H9 (cell line): ENCODE results near the gene MSRB2. TPM values are rescaled to one million over a fixed set of nuclear protein-coding genes. Genes with fewer than 3 reads are reported as not detected.

Experiments
- DNase-seq: peaks from one replicate; pipeline ENCODE4 v3.0.0-alpha.2; 2017
- H2AFZ ChIP-seq: one replicate; pipeline ENCODE4 v1.6.1; 2013; ENCODE audit warnings: mild to moderate bottlenecking, low read length, control low read depth, moderate library complexity
- H2AK5ac ChIP-seq: 2 replicates; pipeline ENCODE4 v1.6.1; 2013; ENCODE audit warnings: low read length, control low read depth, mixed read lengths; ENCODE audit not compliant: insufficient read length
- H2BK120ac ChIP-seq: one replicate; pipeline ENCODE4 v1.6.1; 2013; ENCODE audit warnings: low read depth, mild to moderate bottlenecking, low read length, control low read depth, inconsistent platforms; ENCODE audit not compliant: poor library complexity, severe bottlenecking
- H2BK12ac ChIP-seq: 2 replicates; pipeline ENCODE4 v1.6.1; 2013; ENCODE audit warnings: low read length, control low read depth, mixed read lengths, low read depth; ENCODE audit not compliant: insufficient read length
- H2BK15ac ChIP-seq: 2 replicates; pipeline ENCODE4 v1.6.1; 2013; ENCODE audit warnings: low read depth, low read length, control low read depth
- H2BK20ac ChIP-seq: one replicate; pipeline ENCODE4 v1.6.1; 2013; ENCODE audit warnings: low read depth, mild to moderate bottlenecking, low read length, control low read depth, inconsistent platforms; ENCODE audit not compliant: poor library complexity, severe bottlenecking
- H2BK5ac ChIP-seq: 2 replicates; pipeline ENCODE4 v1.6.1; 2013; ENCODE audit warnings: low read length, control low read depth, mixed read lengths; ENCODE audit not compliant: insufficient read length
- H3K14ac ChIP-seq: 2 replicates; pipeline ENCODE4 v1.6.1; 2013; ENCODE audit warnings: low read length, control low read depth; ENCODE audit not compliant: insufficient read depth
- H3K18ac ChIP-seq: 2 replicates; pipeline ENCODE4 v1.6.1; 2013; ENCODE audit warnings: low read depth, mild to moderate bottlenecking, mixed read lengths, low read length, control low read depth; ENCODE audit not compliant: insufficient read length
- H3K23ac ChIP-seq: 2 replicates; pipeline ENCODE4 v1.6.1; 2013; ENCODE audit warnings: low read length, control low read depth, mixed read lengths, low read depth; ENCODE audit not compliant: insufficient read length
- H3K23me2 ChIP-seq: 2 replicates; pipeline ENCODE4 v1.6.1; 2013; ENCODE audit warnings: low read depth, mild to moderate bottlenecking, mixed read lengths, low read length, control low read depth; ENCODE audit not compliant: insufficient read length, poor library complexity, severe bottlenecking
- H3K27ac ChIP-seq: 2 replicates; pipeline ENCODE4 v1.5.1; 2013; ENCODE audit warnings: low read length, control low read depth, mixed read lengths, low read depth; ENCODE audit not compliant: insufficient read length
- H3K27me3 ChIP-seq: 2 replicates; pipeline ENCODE4 v1.6.1; 2013; ENCODE audit warnings: low read length, control low read depth, inconsistent platforms; ENCODE audit not compliant: insufficient read depth
- H3K4ac ChIP-seq: 2 replicates; pipeline ENCODE4 v1.6.1; 2013; ENCODE audit warnings: low read depth, mild to moderate bottlenecking, control low read depth, inconsistent platforms, low read length, moderate library complexity
- H3K4me1 ChIP-seq: 2 replicates; pipeline ENCODE4 v1.6.1; 2013; ENCODE audit warnings: low read length, control low read depth, inconsistent platforms; ENCODE audit not compliant: insufficient read depth
- H3K4me2 ChIP-seq: 2 replicates; pipeline ENCODE4 v1.6.1; 2013; ENCODE audit warnings: low read length, control low read depth, mixed read lengths; ENCODE audit not compliant: insufficient read length, insufficient read depth
- H3K56ac ChIP-seq: 2 replicates; pipeline ENCODE4 v1.6.1; 2013; ENCODE audit warnings: low read depth, mild to moderate bottlenecking, mixed read lengths, low read length, control low read depth; ENCODE audit not compliant: insufficient read length
- H3K79me1 ChIP-seq: 2 replicates; pipeline ENCODE4 v1.6.1; 2013; ENCODE audit warnings: low read depth, mild to moderate bottlenecking, moderate library complexity, low read length, control low read depth, inconsistent platforms; ENCODE audit not compliant: insufficient read depth, poor library complexity, severe bottlenecking
- H3K79me2 ChIP-seq: 2 replicates; pipeline ENCODE4 v1.6.1; 2013; ENCODE audit warnings: low read length, control low read depth, inconsistent platforms; ENCODE audit not compliant: insufficient read depth
- H3K9ac ChIP-seq: 2 replicates; pipeline ENCODE4 v1.6.1; 2013; ENCODE audit warnings: low read length, control low read depth, mixed read lengths; ENCODE audit not compliant: insufficient read length; ENCODE audit errors: extremely low read depth
- H3K9me3 ChIP-seq: one replicate; pipeline ENCODE4 v1.6.1; 2013; ENCODE audit warnings: low read depth, low read length, inconsistent platforms; ENCODE audit not compliant: control insufficient read depth
- H3T11ph ChIP-seq: one replicate; pipeline ENCODE4 v1.6.1; 2013; ENCODE audit warnings: mild to moderate bottlenecking, low read length, control low read depth, inconsistent platforms
- H4K20me1 ChIP-seq: one replicate; pipeline ENCODE4 v1.6.1; 2013; ENCODE audit not compliant: control insufficient read depth, insufficient read length, insufficient read depth
- H4K5ac ChIP-seq: 2 replicates; pipeline ENCODE4 v1.6.1; 2013; ENCODE audit warnings: low read depth, mild to moderate bottlenecking, mixed read lengths, low read length, control low read depth; ENCODE audit not compliant: insufficient read length
- H4K8ac ChIP-seq: replicated peaks from 2 replicates; pipeline ENCODE4 v1.6.1; 2013; ENCODE audit warnings: low read length, control low read depth, mixed read lengths, low read depth; ENCODE audit not compliant: insufficient read length
- H4K91ac ChIP-seq: 2 replicates; pipeline ENCODE4 v1.6.1; 2013; ENCODE audit warnings: low read depth, mild to moderate bottlenecking, moderate library complexity, mixed read lengths, low read length, control low read depth; ENCODE audit not compliant: insufficient read length
- H3K27ac Mint-ChIP-seq, 3 experiments: 2 replicates in 2 of 3; 3 replicates in 1 of 3; pipeline ENCODE4 v1.8.0; 2020 to 2021; ENCODE audit warnings: mixed read lengths in 3 of 3, mild to moderate bottlenecking in 1 of 3, moderate library complexity in 1 of 3
- H3K27me3 Mint-ChIP-seq: 2 replicates; pipeline ENCODE4 v1.8.0; 2021; ENCODE audit warnings: low read depth, mild to moderate bottlenecking, moderate library complexity, mixed read lengths
- H3K36me3 Mint-ChIP-seq, 3 experiments: 2 replicates in 2 of 3; 3 replicates in 1 of 3; pipeline ENCODE4 v1.8.0; 2020 to 2021; ENCODE audit warnings: low read depth in 3 of 3, mixed read lengths in 3 of 3; ENCODE audit not compliant: insufficient read depth in 1 of 3
- H3K4me1 Mint-ChIP-seq, 2 experiments: 2 replicates each; pipeline ENCODE4 v1.8.0; 2020; ENCODE audit warnings: mixed read lengths in 2 of 2
- H3K4me3 Mint-ChIP-seq, 2 experiments: 2 replicates in 1 of 2; 3 replicates in 1 of 2; pipeline ENCODE4 v1.8.0; 2020 to 2021; ENCODE audit warnings: mild to moderate bottlenecking in 2 of 2, mixed read lengths in 2 of 2, moderate library complexity in 1 of 2
- H3K9me3 Mint-ChIP-seq, 2 experiments: 2 replicates in 1 of 2; 3 replicates in 1 of 2; pipeline ENCODE4 v1.8.0; 2020; ENCODE audit warnings: mild to moderate bottlenecking in 2 of 2, mixed read lengths in 2 of 2, moderate library complexity in 1 of 2
- WGBS: extraction: QIAGEN DNeasy Blood & Tissue Kit; methylation state at CpG from one replicate; pipeline ENCODE4 v1.1.7; 2013; ENCODE audit warnings: missing lambda C conversion rate, low lambda C conversion rate, mixed read lengths; ENCODE audit not compliant: insufficient read length; ENCODE audit errors: extremely low coverage; 5-methylcytosine and 5-hydroxymethylcytosine counted together
- total RNA-seq: library from RNA; stranded (reverse); gene quantifications from 2 replicates; pipeline ENCODE4 v1.2.1, GENCODE V29; 2021
- TF ChIP-seq, protein P1 (sequence below): fragments of 200-600 bp; sonication (generic); conservative IDR thresholded peaks from 3 replicates; pipeline ENCODE4 v1.8.0; 2021; ENCODE audit warnings: antibody characterized with exemption, mild to moderate bottlenecking

Gene MSRB2
- total RNA-seq, 1 experiment from 2014 or later = 18.0 TPM

DNA sequence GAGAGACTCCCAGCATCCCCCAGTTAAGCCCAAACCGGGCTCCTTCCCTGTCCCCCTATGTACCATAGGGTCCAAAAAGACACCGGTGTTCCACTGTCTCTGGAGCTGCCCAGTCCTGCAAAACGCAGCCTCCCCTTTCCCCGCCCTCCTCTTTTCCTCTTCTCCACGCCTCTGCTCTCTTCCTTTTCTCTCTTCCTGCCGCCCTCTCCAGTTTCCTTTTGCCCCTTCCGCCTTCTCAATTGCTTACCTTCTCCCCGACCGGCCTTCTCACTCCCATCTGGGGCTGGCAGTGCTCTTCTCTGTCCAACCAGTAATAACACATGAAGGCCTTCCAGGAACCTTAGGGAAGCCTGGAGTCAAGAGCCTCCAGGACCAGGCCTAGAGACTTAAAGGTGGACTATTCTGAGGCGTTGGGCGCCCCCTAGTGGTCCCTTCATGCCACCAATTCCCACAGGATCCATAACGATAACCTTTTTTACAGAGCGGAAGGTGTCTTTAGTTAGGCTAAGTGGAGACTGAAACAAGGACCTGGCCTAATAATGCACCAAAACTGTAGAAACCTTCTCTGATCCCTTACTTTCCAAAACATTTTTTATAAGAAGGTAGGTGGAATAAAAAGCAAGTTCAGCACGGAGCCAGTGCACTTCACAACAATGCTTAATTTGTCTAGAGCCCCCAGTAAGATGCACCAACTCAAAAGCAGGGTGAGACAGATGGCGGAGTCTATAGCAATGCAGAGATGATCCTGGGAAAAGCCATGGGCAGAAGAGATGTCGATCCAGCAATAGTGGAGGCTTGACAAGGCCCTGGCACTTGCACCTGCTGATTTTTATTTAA lies 27.2 kb upstream of the MSRB2 start:
- Histone ChIP-seq H4K5ac (no peak overlapping the region), H3K79me2 (no peaks in the 10 kb centered on the region), H4K8ac (no peak overlapping the region), H2BK20ac (no peak overlapping the region), H4K91ac (no peak overlapping the region), H3K18ac (no peak overlapping the region), H3K9me3 (no peaks in the 10 kb centered on the region), H3K56ac (no peak overlapping the region), H2AFZ (peak overlapping the region; percentile 81), H2BK15ac (no peak overlapping the region), H3K4ac (no peak overlapping the region), H3K27me3 (no peaks in the 10 kb centered on the region), H3K27ac (no peak overlapping the region), H3K14ac (no peak overlapping the region), H3K79me1 (no peaks in the 10 kb centered on the region), H3K4me2 (no peak overlapping the region), H3K23ac (no peak overlapping the region), H3K4me1 (peaks cover 1% of the 10 kb centered on the region; the same call in 1 of the 2 replicates), H2BK120ac (no peak overlapping the region), H3K23me2 (no peaks in the 10 kb centered on the region), H2BK5ac (no peak overlapping the region), H3T11ph (no peak overlapping the region), H2AK5ac (no peak overlapping the region), H3K9ac (no peak overlapping the region), H4K20me1 (no peaks in the 10 kb centered on the region), H2BK12ac (no peak overlapping the region)
- Mint-ChIP-seq H3K4me1 (peaks cover 12 to 13% of the 10 kb centered on the region in 2 experiments), H3K4me3 (no peak overlapping the region; a peak in 1 of 5 replicates), H3K9me3 (no peaks in the 10 kb centered on the region; a peak in 1 of 5 replicates), H3K27me3 (no peaks in the 10 kb centered on the region), H3K36me3 (no peaks in the 10 kb centered on the region), H3K27ac (no peak overlapping the region)
- TF ChIP-seq, protein P1, sequence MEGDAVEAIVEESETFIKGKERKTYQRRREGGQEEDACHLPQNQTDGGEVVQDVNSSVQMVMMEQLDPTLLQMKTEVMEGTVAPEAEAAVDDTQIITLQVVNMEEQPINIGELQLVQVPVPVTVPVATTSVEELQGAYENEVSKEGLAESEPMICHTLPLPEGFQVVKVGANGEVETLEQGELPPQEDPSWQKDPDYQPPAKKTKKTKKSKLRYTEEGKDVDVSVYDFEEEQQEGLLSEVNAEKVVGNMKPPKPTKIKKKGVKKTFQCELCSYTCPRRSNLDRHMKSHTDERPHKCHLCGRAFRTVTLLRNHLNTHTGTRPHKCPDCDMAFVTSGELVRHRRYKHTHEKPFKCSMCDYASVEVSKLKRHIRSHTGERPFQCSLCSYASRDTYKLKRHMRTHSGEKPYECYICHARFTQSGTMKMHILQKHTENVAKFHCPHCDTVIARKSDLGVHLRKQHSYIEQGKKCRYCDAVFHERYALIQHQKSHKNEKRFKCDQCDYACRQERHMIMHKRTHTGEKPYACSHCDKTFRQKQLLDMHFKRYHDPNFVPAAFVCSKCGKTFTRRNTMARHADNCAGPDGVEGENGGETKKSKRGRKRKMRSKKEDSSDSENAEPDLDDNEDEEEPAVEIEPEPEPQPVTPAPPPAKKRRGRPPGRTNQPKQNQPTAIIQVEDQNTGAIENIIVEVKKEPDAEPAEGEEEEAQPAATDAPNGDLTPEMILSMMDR = peak; percentile 81
- peak; percentile 76 for DNase-seq
- no CpG with 5 or more reads among the region's 16 CpGs for WGBS
